Liver (tissue), 3 donors: ENCODE measurements around the gene SORCS2.

Experiments used
- GABPA ChIP-seq, 2 donors: IDR thresholded peaks in 1 of 2; conservative IDR thresholded peaks in 1 of 2; 2 replicates each; pipeline ENCODE4 v1.6.1; 2016; ENCODE audit warnings: antibody characterized with exemption in 2 of 2, mild to moderate bottlenecking in 1 of 2, moderate library complexity in 1 of 2
- JUND ChIP-seq, 2 donors: IDR thresholded peaks; 2 replicates each; pipeline ENCODE4 v1.6.1; 2016; ENCODE audit warnings: antibody characterized with exemption in 2 of 2
- MAX ChIP-seq: IDR thresholded peaks from 2 replicates; pipeline ENCODE4 v1.6.1; 2016; ENCODE audit warnings: antibody characterized with exemption
- NR2F2 ChIP-seq: IDR thresholded peaks from 2 replicates; pipeline ENCODE4 v1.6.1; 2016; ENCODE audit warnings: antibody characterized with exemption
- RAD21 ChIP-seq, 2 donors: IDR thresholded peaks; 2 replicates each; pipeline ENCODE4 v1.6.1; 2016; ENCODE audit warnings: antibody characterized with exemption in 2 of 2, mild to moderate bottlenecking in 2 of 2
- REST ChIP-seq: IDR thresholded peaks from 2 replicates; pipeline ENCODE4 v1.6.1; 2016; ENCODE audit warnings: antibody characterized with exemption, mild to moderate bottlenecking
- TAF1 ChIP-seq: conservative IDR thresholded peaks from 2 replicates; pipeline ENCODE4 v1.6.1; 2016; ENCODE audit warnings: antibody characterized with exemption, mild to moderate bottlenecking
- YY1 ChIP-seq: IDR thresholded peaks from 2 replicates; pipeline ENCODE4 v1.6.1; 2016; ENCODE audit warnings: antibody characterized with exemption, mild to moderate bottlenecking
- TF ChIP-seq, protein P1 (sequence below): fragments of 150-350 bp; IDR thresholded peaks from 2 replicates; pipeline ENCODE4 v1.5.1; 2017; ENCODE audit warnings: improper control_type of control experiment, low read depth, low read length; ENCODE audit not compliant: missing input control
- TF ChIP-seq, protein P2 (sequence below): IDR thresholded peaks from 2 replicates; pipeline ENCODE4 v1.6.1; 2016; ENCODE audit warnings: antibody characterized with exemption
- donor health status: healthy.
- donor health status: healthy.

DNA sequence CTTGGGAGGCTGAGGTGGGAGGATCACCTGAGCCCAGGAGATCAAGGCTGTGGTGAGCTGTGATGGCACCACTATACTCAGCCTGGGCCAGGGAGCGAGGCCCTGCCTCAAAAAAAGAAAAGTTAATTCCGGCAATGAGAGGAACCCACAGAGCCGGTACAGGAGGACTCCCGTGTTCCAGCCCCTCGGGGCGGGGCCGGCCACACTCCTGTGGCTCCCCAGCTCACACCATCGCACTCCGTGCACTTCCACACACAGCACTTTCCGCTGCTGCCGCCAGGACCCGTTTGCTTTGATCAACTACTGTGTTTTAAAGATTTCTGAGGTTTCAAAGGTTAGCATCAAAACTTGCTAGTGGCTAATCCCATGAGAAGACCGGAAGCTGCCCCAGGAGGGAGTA, 575.6 kb downstream of the SORCS2 start:
- TF ChIP-seq NR2F2 (no peak), TAF1 (no peak), JUND (IDR thresholded peaks at IDR 0.05) (no peak), MAX (no peak), REST (no peak), YY1 (no peak), RAD21 (IDR thresholded peaks at IDR 0.05) (no peak), GABPA (IDR thresholded peaks at IDR 0.05 in 1 of 2, conservative IDR thresholded peaks at IDR 0.05 in 1 of 2) (no peak)
- TF ChIP-seq, protein P1, sequence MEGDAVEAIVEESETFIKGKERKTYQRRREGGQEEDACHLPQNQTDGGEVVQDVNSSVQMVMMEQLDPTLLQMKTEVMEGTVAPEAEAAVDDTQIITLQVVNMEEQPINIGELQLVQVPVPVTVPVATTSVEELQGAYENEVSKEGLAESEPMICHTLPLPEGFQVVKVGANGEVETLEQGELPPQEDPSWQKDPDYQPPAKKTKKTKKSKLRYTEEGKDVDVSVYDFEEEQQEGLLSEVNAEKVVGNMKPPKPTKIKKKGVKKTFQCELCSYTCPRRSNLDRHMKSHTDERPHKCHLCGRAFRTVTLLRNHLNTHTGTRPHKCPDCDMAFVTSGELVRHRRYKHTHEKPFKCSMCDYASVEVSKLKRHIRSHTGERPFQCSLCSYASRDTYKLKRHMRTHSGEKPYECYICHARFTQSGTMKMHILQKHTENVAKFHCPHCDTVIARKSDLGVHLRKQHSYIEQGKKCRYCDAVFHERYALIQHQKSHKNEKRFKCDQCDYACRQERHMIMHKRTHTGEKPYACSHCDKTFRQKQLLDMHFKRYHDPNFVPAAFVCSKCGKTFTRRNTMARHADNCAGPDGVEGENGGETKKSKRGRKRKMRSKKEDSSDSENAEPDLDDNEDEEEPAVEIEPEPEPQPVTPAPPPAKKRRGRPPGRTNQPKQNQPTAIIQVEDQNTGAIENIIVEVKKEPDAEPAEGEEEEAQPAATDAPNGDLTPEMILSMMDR: no peak
- TF ChIP-seq, protein P2, sequence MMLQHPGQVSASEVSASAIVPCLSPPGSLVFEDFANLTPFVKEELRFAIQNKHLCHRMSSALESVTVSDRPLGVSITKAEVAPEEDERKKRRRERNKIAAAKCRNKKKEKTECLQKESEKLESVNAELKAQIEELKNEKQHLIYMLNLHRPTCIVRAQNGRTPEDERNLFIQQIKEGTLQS: no peak
